Trophoblast cell (in vitro differentiated cells and primary cell): Measurements from ENCODE around the gene SEC22A.

Source experiments
- DNase-seq, 2 donors: peaks; one replicate each; pipeline ENCODE4 v3.0.0-alpha.2; 2016
- H2AFZ ChIP-seq: 2 replicates; pipeline ENCODE4 v1.6.1; 2013; ENCODE audit warnings: low read length, moderate library complexity, mild to moderate bottlenecking; ENCODE audit not compliant: insufficient read depth, poor library complexity
- H2AK5ac ChIP-seq: 2 replicates; pipeline ENCODE4 v1.6.1; 2013; ENCODE audit warnings: mild to moderate bottlenecking, low read length
- H2BK120ac ChIP-seq: 2 replicates; pipeline ENCODE4 v1.6.1; 2013; ENCODE audit warnings: low read length, mild to moderate bottlenecking, moderate library complexity; ENCODE audit not compliant: insufficient read depth, poor library complexity
- H2BK12ac ChIP-seq: 2 replicates; pipeline ENCODE4 v1.6.1; 2013; ENCODE audit warnings: mild to moderate bottlenecking, low read length, moderate library complexity
- H2BK5ac ChIP-seq: 2 replicates; pipeline ENCODE4 v1.6.1; 2013; ENCODE audit warnings: low read length, low read depth, moderate library complexity, mild to moderate bottlenecking; ENCODE audit not compliant: poor library complexity
- H3K14ac ChIP-seq: 2 replicates; pipeline ENCODE4 v1.6.1; 2013; ENCODE audit warnings: mild to moderate bottlenecking, low read length
- H3K18ac ChIP-seq: 2 replicates; pipeline ENCODE4 v1.6.1; 2013; ENCODE audit warnings: mild to moderate bottlenecking, low read length
- H3K23ac ChIP-seq: 2 replicates; pipeline ENCODE4 v1.6.1; 2013; ENCODE audit warnings: low read length
- H3K27ac ChIP-seq: 2 replicates; pipeline ENCODE4 v1.5.1; 2013; ENCODE audit warnings: low read depth, mild to moderate bottlenecking, inconsistent platforms, low read length, moderate library complexity
- H3K27me3 ChIP-seq: 2 replicates; pipeline ENCODE4 v1.6.1; 2013; ENCODE audit warnings: inconsistent platforms, mild to moderate bottlenecking, low read length, moderate library complexity; ENCODE audit not compliant: insufficient read depth
- H3K36me3 ChIP-seq, 2 experiments: 1 replicate in 1 of 2; 2 replicates in 1 of 2; pipeline ENCODE4 v1.6.1; 2013; ENCODE audit warnings: low read length in 2 of 2, mild to moderate bottlenecking in 2 of 2, moderate library complexity in 1 of 2; ENCODE audit not compliant: insufficient read depth in 2 of 2, control insufficient read depth in 1 of 2
- H3K4ac ChIP-seq: 2 replicates; pipeline ENCODE4 v1.6.1; 2013; ENCODE audit warnings: low read depth, mild to moderate bottlenecking, low read length, moderate library complexity
- H3K4me1 ChIP-seq, 2 experiments: 1 replicate in 1 of 2; 2 replicates in 1 of 2; pipeline ENCODE4 v1.6.1; 2013; ENCODE audit warnings: low read length in 2 of 2, mild to moderate bottlenecking in 2 of 2, moderate library complexity in 1 of 2; ENCODE audit not compliant: insufficient read depth in 2 of 2, control insufficient read depth in 1 of 2
- H3K4me2 ChIP-seq: 2 replicates; pipeline ENCODE4 v1.6.1; 2013; ENCODE audit warnings: inconsistent platforms, mild to moderate bottlenecking, low read length, moderate library complexity
- H3K4me3 ChIP-seq: 2 replicates; pipeline ENCODE4 v1.5.1; 2013; ENCODE audit warnings: mild to moderate bottlenecking, low read depth, low read length, inconsistent platforms
- H3K79me1 ChIP-seq: one replicate; pipeline ENCODE4 v1.6.1; 2013; ENCODE audit warnings: low read length
- H3K79me2 ChIP-seq: 2 replicates; pipeline ENCODE4 v1.6.1; 2013; ENCODE audit warnings: low read length, mild to moderate bottlenecking; ENCODE audit not compliant: control insufficient read depth, insufficient read depth, poor library complexity
- H3K9ac ChIP-seq: 2 replicates; pipeline ENCODE4 v1.6.1; 2013; ENCODE audit warnings: mild to moderate bottlenecking, low read length
- H3K9me3 ChIP-seq: 2 replicates; pipeline ENCODE4 v1.6.1; 2013; ENCODE audit warnings: low read depth, mild to moderate bottlenecking, control low read depth, inconsistent platforms, low read length; ENCODE audit not compliant: insufficient read depth
- H4K12ac ChIP-seq: 2 replicates; pipeline ENCODE4 v1.6.1; 2013; ENCODE audit warnings: low read depth, mild to moderate bottlenecking, low read length, moderate library complexity
- H4K8ac ChIP-seq: 2 replicates; pipeline ENCODE4 v1.6.1; 2013; ENCODE audit warnings: low read depth, mild to moderate bottlenecking, low read length, moderate library complexity
- H4K91ac ChIP-seq: one replicate; pipeline ENCODE4 v1.6.1; 2013; ENCODE audit warnings: low read depth, mild to moderate bottlenecking, low read length, moderate library complexity
- WGBS: extraction: QIAGEN DNeasy Blood & Tissue Kit; methylation state at CpG from one replicate; pipeline ENCODE4 v1.1.7; 2013; ENCODE audit warnings: missing lambda C conversion rate; ENCODE audit not compliant: insufficient read length, insufficient coverage; ENCODE audit errors: extremely low coverage; 5-methylcytosine and 5-hydroxymethylcytosine counted together

The SEC22A gene

DNA sequence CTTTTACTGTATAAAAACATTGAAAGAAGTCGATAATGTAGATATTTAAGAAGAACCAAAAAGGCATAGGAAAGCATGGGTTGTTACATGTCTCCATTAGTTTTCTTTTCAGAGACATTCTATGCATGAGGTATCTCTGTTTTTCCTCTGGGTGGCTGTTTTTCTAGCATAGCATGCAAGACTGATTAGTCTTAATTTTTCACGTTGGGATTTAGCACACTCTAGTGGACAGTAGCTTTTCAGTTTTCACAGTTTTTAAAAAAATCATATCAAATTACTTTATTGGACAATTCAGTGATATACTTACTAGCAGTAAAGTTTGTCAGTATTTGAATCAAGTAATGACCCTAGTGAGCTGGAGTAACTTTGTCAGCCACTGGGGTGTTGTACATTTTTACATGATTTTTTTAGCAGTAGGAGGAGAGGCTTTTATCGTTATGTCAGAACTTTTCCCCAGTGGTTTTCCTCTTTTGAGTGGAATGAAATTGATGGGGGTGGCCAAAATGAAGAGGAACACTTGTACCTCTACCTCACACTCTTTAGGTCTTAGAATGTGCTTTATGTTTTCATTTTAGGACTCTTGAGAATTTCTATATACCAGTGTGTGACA is 57.2 kb downstream of the SEC22A start:
- Histone ChIP-seq H3K4ac (no peak overlapping the region), H3K18ac (no peak overlapping the region), H2AK5ac (no peak overlapping the region), H2BK12ac (no peak overlapping the region), H3K23ac (no peak overlapping the region), H3K36me3 (peaks cover 1% of the 10 kb centered on the region in 2 experiments), H3K9ac (no peak overlapping the region), H3K27me3 (no peaks in the 10 kb centered on the region), H3K4me2 (no peak overlapping the region), H3K9me3 (no peaks in the 10 kb centered on the region), H3K79me1 (no peaks in the 10 kb centered on the region), H2BK120ac (no peak overlapping the region), H3K27ac (no peak overlapping the region), H3K4me1 (no peaks in the 10 kb centered on the region), H2AFZ (no peak overlapping the region), H3K14ac (no peak overlapping the region), H3K4me3 (no peak overlapping the region), H2BK5ac (no peak overlapping the region), H4K12ac (no peak overlapping the region), H3K79me2 (no peaks in the 10 kb centered on the region), H4K91ac (no peak overlapping the region), H4K8ac (no peak overlapping the region)
- DNase-seq = peak in 1 of 2 donors; percentile 58
- no CpG with 5 or more reads among the region's 3 CpGs for WGBS

GRCh38 chr3:123261666-123262065 is 59.9 kb downstream of the SEC22A start:
- H4K8ac ChIP-seq = no peak overlapping the region
- no peak overlapping the region for H4K91ac ChIP-seq

DNA sequence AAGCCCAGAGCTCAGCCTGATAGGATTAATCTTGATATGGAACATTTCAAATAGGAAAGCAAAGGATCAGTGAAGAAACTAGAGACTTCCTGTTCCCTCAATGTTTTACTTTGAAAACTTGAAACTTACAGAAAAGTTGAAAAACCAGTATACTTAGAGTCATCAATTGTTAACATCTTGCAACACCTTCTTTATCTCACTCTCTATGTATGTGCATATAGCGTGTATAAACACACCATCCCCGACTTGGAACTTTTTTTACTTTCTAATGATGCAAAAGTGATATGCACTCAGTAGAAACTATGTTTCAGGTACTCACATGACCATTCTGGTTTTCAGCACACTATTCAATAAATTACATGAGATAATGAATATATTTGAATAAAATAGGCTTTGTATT is 60.5 kb downstream of the SEC22A start:
- Histone ChIP-seq H2BK120ac (no peak overlapping the region), H4K91ac (no peak overlapping the region), H2AFZ (no peak overlapping the region), H3K27ac (no peak overlapping the region), H3K27me3 (no peaks in the 10 kb centered on the region), H3K14ac (no peak overlapping the region), H3K79me1 (no peaks in the 10 kb centered on the region), H3K4me3 (no peak overlapping the region), H3K18ac (no peak overlapping the region), H3K9me3 (no peaks in the 10 kb centered on the region), H2BK12ac (no peak overlapping the region), H2AK5ac (no peak overlapping the region), H3K36me3 (peaks cover 1% of the 10 kb centered on the region in 2 experiments), H4K12ac (no peak overlapping the region), H3K23ac (no peak overlapping the region), H3K79me2 (no peaks in the 10 kb centered on the region), H4K8ac (no peak overlapping the region), H3K9ac (no peak overlapping the region), H3K4ac (no peak overlapping the region), H3K4me1 (no peaks in the 10 kb centered on the region), H2BK5ac (no peak overlapping the region), H3K4me2 (no peak overlapping the region)
- peak in 1 of 2 donors; percentile 12 for DNase-seq
- WGBS = no CpG with 5 or more reads among the region's 2 CpGs

More at GRCh38 chr3:123261666-123262065, 59.9 kb downstream of the SEC22A start:
- Histone ChIP-seq H3K4ac (no peak overlapping the region), H3K79me2 (no peaks in the 10 kb centered on the region), H3K23ac (no peak overlapping the region), H3K4me2 (no peak overlapping the region), H3K4me3 (no peak overlapping the region), H2BK120ac (no peak overlapping the region), H2AK5ac (no peak overlapping the region), H3K9me3 (no peaks in the 10 kb centered on the region), H2BK12ac (no peak overlapping the region), H3K36me3 (peaks cover 1% of the 10 kb centered on the region in 2 experiments), H3K14ac (no peak overlapping the region), H3K18ac (no peak overlapping the region), H3K9ac (no peak overlapping the region), H2AFZ (no peak overlapping the region), H2BK5ac (no peak overlapping the region), H3K27me3 (no peaks in the 10 kb centered on the region), H3K79me1 (no peaks in the 10 kb centered on the region), H4K12ac (no peak overlapping the region), H3K4me1 (no peaks in the 10 kb centered on the region), H3K27ac (no peak overlapping the region)
- no CpG with 5 or more reads among the region's 3 CpGs for WGBS
- DNase-seq = no peak

- no peaks in the 10 kb centered on the region for H3K79me1 ChIP-seq
- H3K4me2 ChIP-seq = no peak overlapping the region
- no peaks in the 10 kb centered on the region for H3K9me3 ChIP-seq
- no peak overlapping the region for H2AFZ ChIP-seq
- no peak overlapping the region for H4K12ac ChIP-seq
- H3K14ac ChIP-seq = no peak overlapping the region
- H3K18ac ChIP-seq = no peak overlapping the region
- no peak overlapping the region for H4K8ac ChIP-seq
- H2AK5ac ChIP-seq = no peak overlapping the region
- 100% methylated on average over 2 of the region's 5 CpGs for WGBS
- no peaks in the 10 kb centered on the region for H3K4me1 ChIP-seq
- DNase-seq = no peak
- no peak overlapping the region for H3K4ac ChIP-seq
- H3K9ac ChIP-seq = no peak overlapping the region
- no peak overlapping the region for H2BK5ac ChIP-seq
- H3K36me3 ChIP-seq = peaks cover 1% of the 10 kb centered on the region in 2 experiments
- no peak overlapping the region for H4K91ac ChIP-seq
- H3K23ac ChIP-seq = no peak overlapping the region
- H3K79me2 ChIP-seq = no peaks in the 10 kb centered on the region
- H2BK120ac ChIP-seq = no peak overlapping the region
- no peak overlapping the region for H2BK12ac ChIP-seq
- no peaks in the 10 kb centered on the region for H3K27me3 ChIP-seq
- no peak overlapping the region for H3K27ac ChIP-seq
- no peak overlapping the region for H3K4me3 ChIP-seq
Measured at GRCh38 chr3:123262868-123263267, 61.1 kb downstream of the SEC22A start.
